Erythroblast (primary cell): ENCODE results near the gene CMIP.

Experiments
- GATA1 ChIP-seq: IDR thresholded peaks from 2 replicates; pipeline ENCODE4 v1.6.1; 2011; ENCODE audit warnings: low read depth, mild to moderate bottlenecking, control low read depth, low read length, moderate library complexity
- POLR2A ChIP-seq: IDR thresholded peaks from 2 replicates; pipeline ENCODE4 v1.6.1; 2011; ENCODE audit warnings: mild to moderate bottlenecking, low read length

DNA sequence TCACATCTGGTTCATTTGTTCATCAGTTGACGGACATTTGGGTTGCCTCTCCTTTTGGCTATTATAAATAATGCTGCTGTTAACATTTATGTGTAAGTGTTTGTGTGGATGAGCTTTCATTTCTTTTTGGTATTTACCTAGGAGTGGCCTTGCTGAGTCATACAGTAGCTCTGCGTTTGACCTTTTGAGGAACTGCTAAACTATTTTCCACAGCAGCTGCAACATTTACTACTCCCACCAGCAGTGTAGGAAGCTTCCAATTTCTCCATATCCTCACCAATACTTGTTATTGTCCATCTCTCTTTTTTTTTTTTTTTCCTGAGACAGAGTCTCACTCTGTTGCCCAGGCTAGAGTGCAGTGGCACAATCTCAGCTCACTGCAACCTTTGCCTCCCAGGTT lies 313.8 kb downstream of the CMIP start:
- TF ChIP-seq POLR2A (no peak), GATA1 (no peak)
